Measurements from ENCODE around the gene BRINP3.

- TF ChIP-seq CTCF (IDR thresholded peaks at IDR 0.05): no peak
- TF ChIP-seq POLR2AphosphoS5 (IDR thresholded peaks at IDR 0.05): no peak
- TF ChIP-seq POLR2A (IDR thresholded peaks at IDR 0.05): no peak
These were observed 215.1 kb downstream of the BRINP3 start for GRCh38 chr1:190262538-190262937.
